Heart left ventricle (tissue), 13 donors: ENCODE data around the gene SPESP1.

Experiments used
- CTCF ChIP-seq, 12 donors: fragments of 200-600 bp; sonication (generic) in 4 of 12; IDR thresholded peaks; one replicate each; pipeline versions ENCODE4 v1.5.0 to v1.8.0; 2018 to 2022; ENCODE audit warnings: antibody characterized with exemption in 12 of 12, mild to moderate bottlenecking in 5 of 12
- POLR2A ChIP-seq, 2 donors: fragments of 450-650 bp; IDR thresholded peaks; one replicate each; pipeline ENCODE4 v1.6.1; 2017; ENCODE audit warnings: antibody characterized with exemption in 2 of 2, mild to moderate bottlenecking in 2 of 2, moderate library complexity in 2 of 2
- donor health status: ischemic (EF 13 %, LVEDD 7.1; RV severe dilation, severe dysfunction).
- donor health status: DM: no; HTN: yes; CAD: no.
- donor health status: DM: no; HTN: no; CAD: no.
- donor health status: ischemic (EF 25% LVEDD 6.9; RV normal size, moderate dysfunction).
- donor health status: ischemic (EF 25% LVEDD 5.7; RV mildly dilated, moderate dysfunction).
- donor health status: ischemic (EF 35%, LVEDD 5.7; RV mildly dilated, moderate dysfunction).
- donor health status: nonischemic (EF 11% LVEDD 7.7; RV severe dilation, severe dysfunction).
- donor health status: DM: yes; HTN: yes; CAD: no.
- donor health status: PGD.
- donor health status: ischemic (EF 29% LVEDD 5.4; RV normal size, mild dysfunction).
- donor health status: nonischemic (EF 23%, LVEDD 6.1; RV moderate dilation, normal function).

- TF ChIP-seq CTCF (IDR thresholded peaks at IDR 0.05) (no peak), POLR2A (IDR thresholded peaks at IDR 0.05) (no peak)
Measured at GRCh38 chr15:68935400-68935937, 5.1 kb downstream of the SPESP1 start.
